GM12801 (cell line): ENCODE data around the gene MICALL2.

ENCODE experiments used
- CTCF ChIP-seq: IDR thresholded peaks from one replicate; pipeline ENCODE4 v1.5.1; 2011; ENCODE audit warnings: control low read depth; ENCODE audit not compliant: insufficient read length; ENCODE audit errors: extremely low read depth

MICALL2 gene

GRCh38 chr7:1427064-1427657, 32.1 kb downstream of the MICALL2 start:
- no peak for TF ChIP-seq CTCF

- no peak for TF ChIP-seq CTCF
Measured at GRCh38 chr7:1426474-1426873, 32.8 kb downstream of the MICALL2 start.

- no peak for TF ChIP-seq CTCF
Measured at GRCh38 chr7:1425292-1426136, 33.8 kb downstream of the MICALL2 start.

GRCh38 chr7:1424041-1424440, 35.2 kb downstream of the MICALL2 start:
- no peak for TF ChIP-seq CTCF

GRCh38 chr7:1423264-1423811, 35.9 kb downstream of the MICALL2 start:
- no peak for TF ChIP-seq CTCF

GRCh38 chr7:1422512-1423263, 36.6 kb downstream of the MICALL2 start:
- TF ChIP-seq CTCF = no peak

GRCh38 chr7:1421946-1422345, 37.3 kb downstream of the MICALL2 start:
- TF ChIP-seq CTCF = no peak
